Measurements from ENCODE around the gene ALK. TPM values are rescaled to one million over a fixed set of nuclear protein-coding genes. Genes with fewer than 3 reads are reported as not detected.

The ALK gene
- total RNA-seq, 1 donor from 2014 or later: not detected

DNA sequence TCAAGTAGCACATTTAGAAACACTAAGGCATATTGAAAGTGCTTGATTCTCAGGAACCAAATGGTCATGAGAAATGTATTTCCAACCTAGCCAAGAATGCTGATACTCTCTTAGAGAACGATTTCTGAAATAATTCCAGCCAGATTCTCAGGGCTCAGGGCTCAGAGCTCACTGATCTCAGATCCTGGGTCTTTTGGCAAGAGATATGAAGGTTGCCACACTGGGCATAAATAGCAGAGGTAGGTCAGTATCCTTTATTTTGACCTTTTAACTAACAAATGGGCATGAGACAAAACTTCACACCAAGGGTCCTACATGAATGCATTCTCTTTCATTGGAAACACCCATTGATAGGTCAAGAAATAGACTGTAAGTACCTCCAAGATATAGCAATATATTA is 364.1 kb downstream of the ALK start:
- no peak for TF ChIP-seq CTCF (IDR thresholded peaks at IDR 0.05; ENCODE audit: insufficient read depth, low read length, severe bottlenecking)
- no peaks in the 10 kb centered on the region for H3K27me3 ChIP-seq (ENCODE audit: control insufficient read depth, insufficient read depth, low read length)
- H3K4me3 ChIP-seq (ENCODE audit: low read depth, low read length): no peak overlapping the region
- no peak for FAIRE-seq
- no peaks in the 10 kb centered on the region for H3K36me3 ChIP-seq (ENCODE audit: control insufficient read depth, insufficient read depth, low read length)
- DNase-seq (ENCODE audit: low read depth): no peak

- FAIRE-seq (no peak), DNase-seq (ENCODE audit: low read depth) (no peak)
- TF ChIP-seq CTCF (IDR thresholded peaks at IDR 0.05; ENCODE audit: insufficient read depth, low read length, severe bottlenecking): no peak
Measured at GRCh38 chr2:29549069-29549380, 372.4 kb downstream of the ALK start.

DNA sequence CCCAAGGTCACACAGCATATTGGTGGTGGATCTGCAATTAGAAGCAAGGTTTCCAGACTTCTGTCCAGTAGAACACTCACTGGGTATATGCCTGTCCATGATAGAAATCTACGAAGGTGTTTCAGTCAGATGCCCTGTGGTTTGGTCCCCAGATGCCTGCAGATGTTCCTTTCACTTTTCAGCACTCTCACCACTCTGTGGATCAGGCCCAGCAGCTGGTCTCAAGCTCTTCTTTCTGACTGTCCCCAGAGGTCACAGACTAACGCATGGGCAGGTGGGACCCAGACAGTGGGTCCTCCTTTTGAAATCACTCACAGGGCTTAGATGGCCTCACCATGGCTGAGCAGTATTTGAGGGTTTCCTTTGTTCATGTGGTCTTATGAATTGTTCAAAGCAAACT is 376.5 kb downstream of the ALK start:
- H3K36me3 ChIP-seq (ENCODE audit: control insufficient read depth, insufficient read depth, low read length): no peaks in the 10 kb centered on the region
- FAIRE-seq (no peak), DNase-seq (ENCODE audit: low read depth) (no peak)
- no peak overlapping the region for H3K4me3 ChIP-seq (ENCODE audit: low read depth, low read length)
- no peaks in the 10 kb centered on the region for H3K27me3 ChIP-seq (ENCODE audit: control insufficient read depth, insufficient read depth, low read length)
- TF ChIP-seq CTCF (IDR thresholded peaks at IDR 0.05; ENCODE audit: insufficient read depth, low read length, severe bottlenecking): no peak

More at GRCh38 chr2:29549069-29549380, 372.4 kb downstream of the ALK start:
- no peaks in the 10 kb centered on the region for H3K27me3 ChIP-seq (ENCODE audit: control insufficient read depth, insufficient read depth, low read length)
- no peak overlapping the region for H3K4me3 ChIP-seq (ENCODE audit: low read depth, low read length)
- H3K36me3 ChIP-seq (ENCODE audit: control insufficient read depth, insufficient read depth, low read length): no peaks in the 10 kb centered on the region

DNA sequence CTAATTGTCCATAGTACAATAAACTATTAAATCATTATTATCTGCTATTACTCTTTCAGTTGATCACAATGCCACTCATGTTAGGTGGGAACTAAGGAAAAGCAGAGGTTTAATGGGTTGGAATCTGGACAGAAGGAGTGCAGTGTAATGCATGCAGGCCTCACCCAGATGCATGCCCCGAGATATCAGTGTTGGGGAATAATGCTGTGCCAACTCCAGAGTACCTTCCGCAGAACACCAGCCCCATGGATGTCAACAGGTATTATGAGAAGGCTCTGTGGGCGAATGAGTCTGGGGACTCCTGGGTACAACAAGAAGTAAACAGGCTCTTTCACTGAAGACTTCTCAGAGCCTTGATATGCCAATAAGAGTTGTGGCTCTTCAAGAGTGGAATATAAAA is 377.4 kb downstream of the ALK start:
- Histone ChIP-seq H3K36me3 (ENCODE audit: control insufficient read depth, insufficient read depth, low read length) (no peaks in the 10 kb centered on the region), H3K4me3 (ENCODE audit: low read depth, low read length) (no peak overlapping the region), H3K27me3 (ENCODE audit: control insufficient read depth, insufficient read depth, low read length) (no peaks in the 10 kb centered on the region)
- DNase-seq (ENCODE audit: low read depth): no peak
- FAIRE-seq: no peak
- no peak for TF ChIP-seq CTCF (IDR thresholded peaks at IDR 0.05; ENCODE audit: insufficient read depth, low read length, severe bottlenecking)

DNA sequence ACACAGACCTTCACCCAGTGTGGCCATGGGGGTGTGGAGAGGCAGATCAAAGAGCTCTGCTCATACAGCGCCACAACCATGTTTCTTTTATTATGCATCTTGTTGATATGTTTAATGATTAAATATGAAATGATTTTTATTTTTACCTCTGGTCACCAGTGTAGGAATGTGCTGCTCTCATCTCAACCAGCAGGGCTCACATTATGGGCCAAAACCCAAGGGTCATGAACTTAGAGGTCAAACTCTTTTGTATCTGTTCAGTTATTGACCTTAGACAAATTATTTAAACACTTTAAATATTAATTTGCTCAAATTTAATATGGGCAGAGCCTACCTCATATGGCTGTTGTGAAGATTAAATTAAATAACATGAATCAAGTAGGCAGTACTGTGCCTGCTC is 386.2 kb downstream of the ALK start:
- TF ChIP-seq CTCF (IDR thresholded peaks at IDR 0.05; ENCODE audit: insufficient read depth, low read length, severe bottlenecking): no peak
- H3K4me3 ChIP-seq (ENCODE audit: low read depth, low read length): no peak overlapping the region
- peaks cover 1% of the 10 kb centered on the region for H3K27me3 ChIP-seq (ENCODE audit: control insufficient read depth, insufficient read depth, low read length)
- FAIRE-seq (no peak), DNase-seq (ENCODE audit: low read depth) (no peak)
- H3K36me3 ChIP-seq (ENCODE audit: control insufficient read depth, insufficient read depth, low read length): no peaks in the 10 kb centered on the region

- no peak overlapping the region for H3K4me3 ChIP-seq (ENCODE audit: low read depth, low read length)
- TF ChIP-seq CTCF (IDR thresholded peaks at IDR 0.05; ENCODE audit: insufficient read depth, low read length, severe bottlenecking): no peak
- H3K36me3 ChIP-seq (ENCODE audit: control insufficient read depth, insufficient read depth, low read length): no peaks in the 10 kb centered on the region
- no peak for DNase-seq (ENCODE audit: low read depth)
- peaks cover 3% of the 10 kb centered on the region for H3K27me3 ChIP-seq (ENCODE audit: control insufficient read depth, insufficient read depth, low read length)
- no peak for FAIRE-seq
Measured at GRCh38 chr2:29532436-29532835, 388.9 kb downstream of the ALK start.
